Fibroblast of pulmonary artery (primary cell): ENCODE measurements around the gene FHOD3.

ENCODE experiments used
- DNase-seq: peaks from one replicate; pipeline ENCODE4 v3.0.0-alpha.2; 2010; ENCODE audit warnings: low read depth
- H3K4me3 ChIP-seq: replicated peaks from 2 replicates; pipeline ENCODE4 v1.5.1; 2011; ENCODE audit warnings: low read depth, mild to moderate bottlenecking, control low read depth, low read length, moderate library complexity
- CTCF ChIP-seq: IDR thresholded peaks from 2 replicates; pipeline ENCODE4 v1.5.1; 2011; ENCODE audit warnings: mild to moderate bottlenecking, control low read depth, low read length, inconsistent platforms; ENCODE audit errors: missing control alignments

FHOD3 gene

GRCh38 chr18:36378205-36378604 is 80.7 kb downstream of the FHOD3 start:
- DNase-seq = no peak
- H3K4me3 ChIP-seq = no peak overlapping the region
- no peak for TF ChIP-seq CTCF

DNA sequence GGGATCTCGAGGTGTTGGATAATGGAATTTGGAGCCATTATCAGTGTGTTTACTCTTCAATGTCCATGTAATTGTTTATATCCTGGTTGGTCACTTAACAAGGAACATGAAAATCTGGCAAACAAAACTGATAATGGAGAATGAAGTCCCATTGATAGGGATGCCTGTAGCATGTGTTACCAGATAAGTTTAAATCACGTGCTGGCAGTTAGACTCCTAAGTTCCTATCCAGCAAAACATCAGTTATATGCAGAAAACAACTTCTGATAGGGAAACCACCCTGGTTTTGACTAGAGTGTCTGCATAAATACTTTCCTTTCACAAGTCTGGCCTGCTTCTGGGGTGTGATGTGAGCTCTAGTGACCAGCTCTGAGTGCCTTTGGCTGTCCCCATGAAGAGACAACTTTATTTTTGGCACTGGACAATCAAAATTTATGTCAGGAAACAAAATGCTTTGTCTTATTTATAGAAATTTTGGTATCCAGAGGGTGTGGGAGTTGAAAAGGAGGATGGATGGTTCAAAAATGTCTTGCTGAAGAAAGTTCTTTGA is 82.0 kb downstream of the FHOD3 start:
- no peak for DNase-seq
- H3K4me3 ChIP-seq = no peak overlapping the region
- TF ChIP-seq CTCF = no peak

DNA sequence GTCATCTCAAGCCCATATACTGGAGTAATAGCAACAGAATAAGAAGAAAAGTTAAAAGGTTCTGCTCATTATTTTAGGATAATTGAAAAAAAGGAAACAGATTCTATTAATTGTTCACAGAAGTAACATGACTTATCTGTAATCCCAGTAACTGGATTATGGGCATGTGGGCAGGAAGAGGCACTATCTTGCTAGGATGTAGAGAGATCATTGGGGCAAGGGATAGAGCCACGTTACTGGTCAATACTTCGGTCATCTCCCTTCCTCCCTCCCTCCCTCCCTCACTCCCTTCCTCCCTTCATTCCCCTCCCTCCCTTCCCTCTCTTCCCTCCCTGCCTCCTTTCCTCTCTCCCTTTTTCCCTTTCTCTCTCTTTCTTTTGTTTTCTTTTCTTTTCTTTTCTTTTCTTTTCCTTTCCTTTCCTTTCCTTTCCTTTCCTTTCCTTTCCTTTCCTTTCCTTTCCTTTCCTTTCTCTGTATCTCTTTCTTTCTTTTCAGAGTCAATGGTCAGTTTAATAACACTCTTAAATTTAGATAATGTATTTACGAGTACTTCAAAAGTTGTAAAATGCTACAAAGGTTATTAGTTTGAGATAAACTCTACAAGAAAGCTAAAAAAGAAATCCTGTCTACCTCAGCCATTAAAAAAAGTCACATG is 82.8 kb downstream of the FHOD3 start:
- DNase-seq = no peak
- no peak for TF ChIP-seq CTCF

GRCh38 chr18:36381075-36381474 is 83.6 kb downstream of the FHOD3 start:
- H3K4me3 ChIP-seq = no peak overlapping the region
- TF ChIP-seq CTCF = no peak
- DNase-seq = no peak

More for the DNA sequence above, 82.8 kb downstream of the FHOD3 start:
- no peak overlapping the region for H3K4me3 ChIP-seq

- TF ChIP-seq CTCF = no peak
- no peak overlapping the region for H3K4me3 ChIP-seq
- DNase-seq = no peak
These were observed 85.3 kb downstream of the FHOD3 start for GRCh38 chr18:36382854-36383253.

GRCh38 chr18:36386150-36386920 is 88.8 kb downstream of the FHOD3 start:
- TF ChIP-seq CTCF = no peak
- no peak overlapping the region for H3K4me3 ChIP-seq
- DNase-seq = no peak

DNA sequence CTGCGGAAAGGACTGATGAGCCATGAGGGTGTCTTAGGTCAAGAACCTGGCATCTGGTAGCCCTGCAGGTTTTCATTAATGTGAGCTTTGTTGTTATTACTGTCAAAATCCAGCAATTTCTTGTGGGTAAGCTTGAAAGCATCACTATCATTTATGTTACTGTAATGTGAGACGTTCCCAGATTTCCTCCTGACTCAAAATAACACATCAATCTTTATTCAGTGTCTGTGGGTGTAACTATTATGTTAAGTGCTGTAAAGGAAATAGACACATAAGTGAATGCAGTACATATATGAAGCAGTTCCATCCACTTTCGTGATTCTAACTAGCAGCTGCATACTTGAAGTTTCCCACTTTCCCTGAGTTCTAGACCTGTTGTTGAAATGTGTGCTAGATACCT is 89.8 kb downstream of the FHOD3 start:
- no peak for DNase-seq
- H3K4me3 ChIP-seq = no peak overlapping the region
- no peak for TF ChIP-seq CTCF
